Activated CD4-positive, alpha-beta T cell treated with anti-CD3 and anti-CD28 coated beads for 24 hours (primary cell): ENCODE data around the gene APBB2.
A peak's percentile ranks its signal among the peaks of the same experiment; 100 is the strongest.

ENCODE experiments used
- DNase-seq, 2 donors: peaks; one replicate each; pipeline ENCODE4 v3.0.0-alpha.2; 2020; ENCODE audit warnings: low read depth in 2 of 2

The APBB2 gene

DNA sequence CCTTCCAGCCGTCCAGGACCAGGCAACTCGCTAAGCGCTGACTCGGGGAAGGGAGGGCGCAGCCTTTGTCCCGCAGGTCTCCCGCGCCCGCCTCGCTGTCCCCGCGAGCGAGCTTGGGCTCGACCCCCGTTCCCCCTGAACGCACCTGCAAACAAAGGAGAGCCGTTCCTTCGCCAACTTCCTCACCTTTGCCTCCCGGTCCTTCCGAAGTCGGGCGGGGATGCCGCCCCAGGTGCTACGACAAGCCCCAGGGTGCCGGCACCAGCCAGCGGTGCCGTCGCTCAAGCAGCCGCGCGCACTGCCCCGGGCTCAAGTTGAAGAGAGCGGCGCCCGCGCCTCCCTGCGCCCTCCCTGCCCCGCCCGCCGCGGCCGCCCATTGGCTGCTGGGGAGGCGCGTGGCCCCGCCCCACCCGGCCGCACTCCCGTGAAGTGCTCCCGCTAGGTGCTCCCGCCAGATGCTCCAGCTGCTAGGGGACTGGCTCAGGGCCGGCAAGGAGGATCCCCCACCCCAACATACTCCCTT is 357.4 kb downstream of the APBB2 start:
- peak; percentile 27 to 57 for DNase-seq

- DNase-seq = no peak
Measured at GRCh38 chr4:40856277-40856839, 358.0 kb downstream of the APBB2 start.

DNA sequence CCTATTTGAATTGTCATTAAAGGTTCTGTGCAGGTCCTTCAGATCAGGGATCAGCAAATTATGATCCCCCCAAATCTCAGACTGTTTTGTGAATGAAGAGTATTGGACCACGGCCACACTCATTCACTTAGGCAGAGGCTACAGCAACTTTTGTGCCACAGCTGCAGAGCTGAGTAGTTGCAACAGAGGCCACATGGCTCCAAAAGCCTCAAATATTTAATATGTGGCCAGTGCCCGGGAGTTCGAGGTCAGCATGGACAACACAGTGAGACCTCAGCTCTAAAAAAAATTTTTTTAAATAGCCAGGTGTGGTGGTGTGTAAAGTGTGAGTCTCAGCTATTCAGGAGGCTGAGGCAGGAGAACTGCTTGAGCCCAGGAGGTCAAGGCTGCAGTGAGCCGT is 363.8 kb downstream of the APBB2 start:
- no peak for DNase-seq

- no peak for DNase-seq
Measured at GRCh38 chr4:40848940-40849339, 365.4 kb downstream of the APBB2 start.

DNA sequence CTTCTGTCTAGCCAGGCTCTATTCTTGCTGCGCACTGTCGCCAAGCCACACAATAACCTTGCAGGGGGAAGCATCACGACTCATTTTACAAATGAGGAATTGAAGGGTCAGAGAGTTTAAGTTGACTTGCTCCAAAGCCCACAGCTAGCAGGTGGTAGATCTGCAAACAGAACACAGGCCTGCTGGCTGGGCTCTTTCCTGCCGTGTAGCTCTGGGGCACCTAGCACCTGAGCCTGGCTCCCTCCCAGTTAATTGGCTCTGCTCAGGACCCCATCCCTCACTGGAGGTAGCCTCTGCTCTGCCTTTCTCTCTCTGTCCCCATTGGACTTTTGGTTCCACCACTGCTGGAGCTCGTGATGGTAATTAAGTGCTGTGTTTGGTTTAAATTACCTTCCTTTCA is 366.1 kb downstream of the APBB2 start:
- DNase-seq = no peak

- no peak for DNase-seq
Measured at GRCh38 chr4:40846532-40846931, 367.8 kb downstream of the APBB2 start.

GRCh38 chr4:40845154-40845835 is 369.0 kb downstream of the APBB2 start:
- no peak for DNase-seq

DNA sequence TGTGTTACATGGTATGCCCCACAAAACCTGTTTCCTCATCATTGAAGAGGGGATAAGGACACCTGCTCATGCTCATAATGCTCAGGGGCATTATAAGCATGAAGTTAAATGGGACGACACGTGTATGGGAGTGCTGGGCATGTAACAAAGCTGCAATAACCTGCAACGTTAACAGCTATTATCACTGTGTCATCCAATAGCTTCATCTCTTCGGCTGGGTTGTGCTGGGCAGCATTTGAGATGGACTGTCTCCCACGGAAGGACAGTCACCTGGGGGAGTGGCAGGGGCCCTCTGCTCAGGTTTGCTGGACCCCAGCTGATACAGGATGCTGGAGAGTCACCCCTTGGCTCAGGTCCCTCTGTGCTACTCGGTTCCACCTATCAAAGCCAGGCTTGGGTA is 370.1 kb downstream of the APBB2 start:
- DNase-seq = no peak

- DNase-seq = no peak
Measured at GRCh38 chr4:40843696-40844095, 370.6 kb downstream of the APBB2 start.

DNA sequence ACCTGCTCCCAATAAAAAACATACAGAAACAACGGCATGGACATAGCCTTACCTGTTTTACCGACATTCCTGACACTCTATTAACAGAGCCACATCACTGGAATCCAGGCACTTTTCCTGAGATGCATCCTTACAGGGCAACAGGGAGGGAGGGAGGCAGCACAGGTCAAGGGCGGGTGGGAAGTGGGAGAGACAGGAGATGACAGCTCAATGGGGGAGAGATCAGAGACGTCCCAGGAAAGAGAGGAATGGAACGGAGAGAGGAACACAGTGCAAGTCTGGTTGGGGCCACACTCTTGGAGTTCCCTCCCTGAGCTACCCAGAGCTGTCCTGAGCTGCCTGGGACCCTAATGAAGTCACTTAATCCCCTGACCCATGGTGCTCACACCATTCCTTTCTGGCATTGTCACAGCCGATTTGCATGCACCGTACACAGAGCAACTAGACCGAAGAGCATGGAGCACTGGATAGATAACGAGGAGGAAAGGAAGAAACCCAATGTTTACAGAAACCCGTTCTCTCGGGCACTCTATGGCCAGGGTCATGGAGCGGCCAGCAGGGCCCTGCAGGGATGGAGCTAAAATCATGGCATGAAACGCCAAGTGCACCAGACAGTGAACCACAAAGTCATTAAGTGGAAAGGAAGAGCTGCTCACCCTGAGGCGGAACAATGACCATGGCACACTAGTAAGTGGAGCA is 371.5 kb downstream of the APBB2 start:
- no peak for DNase-seq

DNA sequence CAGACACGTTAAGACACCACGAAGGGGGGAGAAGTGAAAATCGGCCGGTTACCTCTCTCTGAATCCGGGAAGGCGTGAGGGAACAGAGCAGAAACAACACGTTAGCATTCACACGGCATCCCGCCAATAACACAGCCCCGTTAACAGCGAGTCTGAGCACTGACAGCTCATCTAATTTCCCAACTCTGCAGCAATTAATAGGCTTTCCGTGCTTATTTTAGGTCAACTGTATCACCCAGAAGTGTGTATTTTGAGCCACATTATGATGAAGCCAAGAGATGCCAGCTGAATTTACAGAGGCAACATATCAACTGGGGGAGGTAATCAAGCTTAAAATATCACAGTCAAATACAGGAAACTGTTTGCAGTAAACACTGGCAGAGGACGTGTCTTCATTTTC is 372.0 kb downstream of the APBB2 start:
- DNase-seq = no peak

DNA sequence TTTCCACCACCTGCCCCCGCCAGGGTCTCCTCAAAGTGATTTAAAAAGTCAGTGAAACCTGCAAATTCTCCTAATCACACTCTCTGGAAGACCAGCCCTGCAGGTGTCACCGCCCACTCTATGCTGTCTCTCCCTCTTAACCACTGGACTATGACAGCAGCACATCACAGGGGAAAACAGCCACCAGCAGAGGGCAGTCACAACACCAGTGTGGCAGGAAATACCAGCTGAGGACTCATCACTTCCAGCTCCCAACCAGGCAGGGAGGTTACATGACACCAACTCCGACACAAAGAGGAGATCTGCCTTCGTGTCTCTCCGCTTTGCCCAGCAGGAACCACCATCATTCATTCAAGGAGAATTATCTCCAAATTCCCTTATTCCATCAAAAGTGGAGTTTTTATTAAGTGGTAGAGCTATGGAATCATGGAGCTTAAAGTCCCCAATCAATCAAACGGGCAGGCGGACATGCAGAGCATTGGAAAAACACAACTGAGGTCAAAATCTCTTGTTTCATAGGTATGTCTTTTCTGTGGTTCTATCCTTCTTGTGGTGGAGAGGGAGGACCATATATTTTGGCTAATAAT is 373.3 kb downstream of the APBB2 start:
- peak; percentile 75 to 86 for DNase-seq

- DNase-seq = no peak
Measured at GRCh38 chr4:40840255-40840984, 373.9 kb downstream of the APBB2 start.

- no peak for DNase-seq
Measured at GRCh38 chr4:40838742-40839141, 375.6 kb downstream of the APBB2 start.

- no peak for DNase-seq
Measured at GRCh38 chr4:40837094-40837870, 377.1 kb downstream of the APBB2 start.

DNA sequence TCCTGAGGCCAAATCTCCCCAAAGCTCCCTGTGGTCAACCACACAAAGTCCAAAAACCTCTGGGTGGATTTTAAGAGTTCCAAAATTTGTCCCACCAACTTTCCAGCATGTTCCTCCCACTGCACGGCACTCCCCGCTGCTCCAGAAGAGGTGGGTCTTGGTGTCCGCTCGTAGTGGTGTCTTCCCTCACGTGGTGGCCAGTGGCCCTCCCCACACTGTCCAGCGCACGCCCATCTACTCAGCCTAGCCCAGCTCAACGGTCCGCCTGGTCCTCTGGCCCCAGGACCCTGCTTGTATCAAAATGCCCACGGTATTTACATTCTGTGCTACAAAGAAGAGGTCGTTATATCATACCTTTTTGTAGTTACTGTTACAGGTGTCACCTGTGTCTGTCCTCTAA is 381.1 kb downstream of the APBB2 start:
- no peak for DNase-seq

- no peak for DNase-seq
Measured at GRCh38 chr4:40832175-40832574, 382.2 kb downstream of the APBB2 start.

GRCh38 chr4:40831146-40831907 is 383.0 kb downstream of the APBB2 start:
- DNase-seq = no peak

DNA sequence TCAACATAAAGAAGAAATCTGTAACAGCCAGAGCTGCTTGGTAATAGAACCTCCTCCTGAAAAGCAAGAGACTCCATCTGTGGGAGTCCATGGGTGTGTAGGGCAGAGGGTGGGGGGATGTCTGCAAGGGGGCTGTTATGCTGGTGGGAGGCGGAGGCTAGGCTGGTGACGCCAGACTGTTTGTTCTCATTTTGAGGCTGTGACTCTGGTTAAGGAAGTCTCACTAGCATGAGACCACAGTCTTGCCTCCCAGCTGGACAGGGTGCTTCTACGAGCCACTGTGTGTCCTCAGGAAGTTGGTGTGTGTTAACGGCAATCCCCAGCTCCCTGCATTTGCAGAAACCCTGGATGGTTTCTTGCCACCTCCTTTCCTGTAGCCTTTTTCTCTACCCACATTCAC is 384.8 kb downstream of the APBB2 start:
- no peak for DNase-seq

DNA sequence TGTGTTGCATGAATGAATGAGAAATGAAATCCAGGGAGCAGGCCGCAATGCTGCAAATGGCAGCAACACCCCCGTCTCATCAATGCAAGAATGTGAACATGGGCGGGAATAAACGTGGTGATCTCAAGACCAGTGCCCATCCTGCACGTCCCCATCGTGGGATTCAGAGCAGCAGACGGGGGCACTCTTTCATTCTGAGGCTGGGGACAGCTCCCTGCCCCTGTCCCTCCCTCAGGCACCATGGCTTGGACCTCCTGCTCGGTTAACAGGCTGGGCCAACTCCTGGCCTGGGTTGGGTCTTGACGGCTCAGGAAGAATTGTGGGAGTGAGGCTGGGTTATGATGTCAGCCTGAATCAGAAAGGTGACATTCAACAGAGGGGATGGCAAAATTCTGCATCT is 385.7 kb downstream of the APBB2 start:
- DNase-seq = no peak
